IPS-18a (cell line): ENCODE data around the gene HSD17B11.
A peak's percentile ranks its signal among the peaks of the same experiment; 100 is the strongest.
"Not testable (repeated sequence)": the region's sequence is repeated elsewhere in the genome, so short reads cannot be mapped to it uniquely, and the experiment has no call there.

Experiments
- H3K27ac ChIP-seq: one replicate; pipeline ENCODE4 v1.5.1; 2013; ENCODE audit warnings: low read length
- H3K27me3 ChIP-seq: one replicate; pipeline ENCODE4 v1.6.1; 2013; ENCODE audit warnings: mild to moderate bottlenecking, low read length; ENCODE audit not compliant: control insufficient read depth, insufficient read depth
- H3K36me3 ChIP-seq: one replicate; pipeline ENCODE4 v1.6.1; 2013; ENCODE audit warnings: low read depth, low read length; ENCODE audit not compliant: control insufficient read depth
- H3K4me1 ChIP-seq: one replicate; pipeline ENCODE4 v1.6.1; 2013; ENCODE audit warnings: low read depth, low read length; ENCODE audit not compliant: control insufficient read depth
- H3K4me3 ChIP-seq: one replicate; pipeline ENCODE4 v1.5.1; 2013; ENCODE audit warnings: low read length
- H3K9ac ChIP-seq: one replicate; pipeline ENCODE4 v1.6.1; 2013; ENCODE audit warnings: mild to moderate bottlenecking, low read length, moderate library complexity
- H3K9me3 ChIP-seq: one replicate; pipeline ENCODE4 v1.6.1; 2013; ENCODE audit warnings: low read depth, low read length; ENCODE audit not compliant: control insufficient read depth

The HSD17B11 gene

DNA sequence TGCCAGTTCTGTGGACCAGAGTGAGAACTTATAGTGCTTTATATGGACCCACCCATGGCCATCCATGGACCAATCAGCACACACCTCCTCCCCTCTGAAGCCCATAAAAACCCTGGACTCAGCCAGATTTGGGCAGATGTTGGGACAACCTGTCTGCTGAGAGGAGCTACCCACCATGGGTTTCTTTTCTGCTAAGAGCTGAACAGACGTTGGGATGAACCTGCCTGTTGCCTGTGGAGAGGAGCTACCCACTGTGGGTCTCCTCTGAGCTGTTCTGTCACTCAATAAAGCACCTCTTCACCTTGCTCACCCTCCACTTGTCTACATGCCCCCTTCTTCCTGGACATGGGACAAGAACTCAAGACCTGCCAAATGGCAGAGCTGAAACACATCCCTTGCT lies 9.0 kb upstream of the HSD17B11 start:
- Histone ChIP-seq H3K9ac (no peak overlapping the region), H3K9me3 (no peaks in the 10 kb centered on the region), H3K27ac (no peak overlapping the region), H3K36me3 (no peaks in the 10 kb centered on the region), H3K4me1 (no peaks in the 10 kb centered on the region), H3K27me3 (no peaks in the 10 kb centered on the region), H3K4me3 (no peak overlapping the region)

- Histone ChIP-seq H3K4me3 (no peak overlapping the region), H3K9me3 (no peaks in the 10 kb centered on the region), H3K36me3 (no peaks in the 10 kb centered on the region), H3K27ac (no peak overlapping the region), H3K4me1 (no peaks in the 10 kb centered on the region), H3K9ac (no peak overlapping the region), H3K27me3 (no peaks in the 10 kb centered on the region)
Measured at GRCh38 chr4:87399148-87399547, 8.2 kb upstream of the HSD17B11 start.

GRCh38 chr4:87395851-87396250 lies 4.9 kb upstream of the HSD17B11 start:
- not testable (repeated sequence) for H3K36me3 ChIP-seq, H3K9me3 ChIP-seq, H3K4me3 ChIP-seq, H3K4me1 ChIP-seq, H3K9ac ChIP-seq, H3K27ac ChIP-seq
- H3K27me3 ChIP-seq = peaks cover 12% of the 10 kb centered on the region

DNA sequence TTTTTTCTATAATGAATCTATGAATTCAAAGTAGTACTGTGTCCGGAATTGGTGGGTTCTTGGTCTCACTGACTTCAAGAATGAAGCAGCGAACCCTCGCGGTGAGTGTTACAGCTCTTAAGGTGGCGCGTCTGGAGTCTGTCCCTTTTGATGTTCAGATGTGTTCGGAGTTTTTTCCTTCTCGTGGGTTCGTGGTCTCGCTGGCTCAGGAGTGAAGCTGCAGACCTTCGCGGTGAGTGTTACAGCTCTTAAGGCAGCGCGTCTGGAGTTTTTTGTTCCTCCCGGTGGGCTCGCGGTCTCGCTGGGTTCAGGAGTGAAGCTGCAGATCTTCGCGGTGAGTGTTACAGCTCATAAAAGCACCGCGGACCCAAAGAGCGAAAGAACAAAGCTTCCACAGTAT lies 4.1 kb upstream of the HSD17B11 start:
- H3K36me3 ChIP-seq, H3K4me3 ChIP-seq, H3K27ac ChIP-seq, H3K9ac ChIP-seq, H3K4me1 ChIP-seq, H3K9me3 ChIP-seq: not testable (repeated sequence)
- H3K27me3 ChIP-seq = peaks cover 12% of the 10 kb centered on the region

DNA sequence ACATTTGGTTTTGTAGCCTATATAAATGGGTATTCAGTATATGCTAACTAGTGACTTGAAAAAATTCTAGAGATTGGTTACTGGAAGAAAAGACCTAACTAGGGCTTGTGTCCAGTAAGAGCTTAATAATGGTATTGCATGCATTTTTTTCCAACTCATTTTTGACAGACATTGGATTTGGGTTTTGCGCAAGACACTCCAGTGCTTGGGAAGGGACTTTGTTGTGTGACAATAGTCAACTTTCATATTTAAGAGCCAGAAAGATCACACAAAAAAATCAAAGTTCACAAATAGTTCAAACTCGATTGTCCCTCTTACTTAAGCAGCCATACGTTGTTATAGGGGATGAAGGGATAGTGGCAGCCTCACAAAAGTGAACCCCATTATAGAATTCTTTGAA lies 1.2 kb upstream of the HSD17B11 start:
- Histone ChIP-seq H3K4me1 (peaks cover 4% of the 10 kb centered on the region), H3K36me3 (no peaks in the 10 kb centered on the region), H3K27me3 (peaks cover 12% of the 10 kb centered on the region), H3K9ac (no peak overlapping the region), H3K27ac (no peak overlapping the region), H3K4me3 (no peak overlapping the region), H3K9me3 (no peaks in the 10 kb centered on the region)

GRCh38 chr4:87391576-87392054 lies 627 bp upstream of the HSD17B11 start:
- Histone ChIP-seq H3K4me1 (peaks cover 4% of the 10 kb centered on the region), H3K9ac (peak overlapping the region; percentile 77), H3K36me3 (no peaks in the 10 kb centered on the region), H3K9me3 (no peaks in the 10 kb centered on the region), H3K27ac (no peak overlapping the region), H3K27me3 (peaks cover 12% of the 10 kb centered on the region), H3K4me3 (peak overlapping the region; percentile 85)

DNA sequence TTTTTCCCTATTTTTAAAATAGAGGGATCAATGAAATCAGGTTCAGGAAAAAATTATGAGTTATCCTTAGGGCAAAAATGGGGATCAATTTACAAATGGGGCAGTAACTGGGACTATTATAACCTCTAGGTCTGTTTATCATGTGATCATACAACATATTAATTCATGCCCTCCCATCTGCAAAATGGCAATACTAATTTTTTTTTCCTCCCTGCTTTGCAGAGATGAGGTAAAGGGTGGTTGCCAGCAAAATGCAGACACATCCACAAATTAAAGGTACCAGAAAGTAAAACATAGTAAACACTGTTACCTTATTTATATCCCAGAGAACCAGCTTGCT lies 467 bp downstream of the HSD17B11 start:
- H3K4me1 ChIP-seq = peaks cover 4% of the 10 kb centered on the region
- peak overlapping the region; percentile 85 for H3K4me3 ChIP-seq
- H3K27me3 ChIP-seq = peaks cover 12% of the 10 kb centered on the region
- no peaks in the 10 kb centered on the region for H3K36me3 ChIP-seq
- no peak overlapping the region for H3K27ac ChIP-seq
- H3K9me3 ChIP-seq = no peaks in the 10 kb centered on the region
- peak overlapping the region; percentile 77 for H3K9ac ChIP-seq

DNA sequence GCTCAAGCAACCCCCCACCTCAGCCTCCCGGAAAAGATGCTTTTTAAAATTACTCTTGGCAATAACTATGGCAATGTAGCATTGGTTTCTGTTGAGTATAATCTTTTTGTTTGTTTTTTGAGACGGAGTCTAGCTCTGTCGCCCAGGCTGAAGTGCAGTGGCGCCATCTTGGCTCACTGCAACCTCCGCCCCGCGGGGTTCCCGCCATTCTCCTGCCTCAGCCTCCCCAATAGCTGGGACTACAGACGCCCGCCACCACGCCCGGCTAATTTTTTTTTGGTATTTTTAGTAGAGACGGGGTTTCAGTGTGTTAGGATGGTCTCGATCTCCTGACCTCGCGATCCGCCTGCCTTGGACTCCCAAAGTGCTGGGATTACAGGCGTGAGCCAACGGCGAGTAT lies 933 bp downstream of the HSD17B11 start:
- H3K4me1 ChIP-seq, H3K9me3 ChIP-seq, H3K27ac ChIP-seq, H3K36me3 ChIP-seq, H3K9ac ChIP-seq: not testable (repeated sequence)
- Histone ChIP-seq H3K27me3 (peaks cover 12% of the 10 kb centered on the region), H3K4me3 (peak overlapping the region; percentile 85)

DNA sequence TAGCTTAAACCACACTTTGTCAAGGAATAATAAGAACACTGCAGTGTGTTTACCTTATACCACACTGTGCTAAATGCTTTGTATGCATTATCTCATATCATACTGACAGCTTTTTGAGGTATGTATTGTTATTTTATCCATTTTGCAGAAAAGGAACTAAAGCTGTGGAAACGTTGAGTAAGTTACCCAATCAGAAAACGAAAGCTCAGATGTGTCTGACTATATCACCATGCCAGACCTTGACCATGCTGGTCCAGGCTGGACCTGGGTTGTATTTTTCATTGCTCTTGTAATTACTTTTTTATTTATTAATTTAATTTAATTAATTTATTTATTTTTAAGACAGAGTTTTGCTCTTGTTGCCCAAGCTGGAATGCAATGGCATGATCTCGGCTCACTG lies 2.1 kb downstream of the HSD17B11 start:
- H3K4me3 ChIP-seq = no peak overlapping the region
- H3K9me3 ChIP-seq = no peaks in the 10 kb centered on the region
- no peaks in the 10 kb centered on the region for H3K36me3 ChIP-seq

DNA sequence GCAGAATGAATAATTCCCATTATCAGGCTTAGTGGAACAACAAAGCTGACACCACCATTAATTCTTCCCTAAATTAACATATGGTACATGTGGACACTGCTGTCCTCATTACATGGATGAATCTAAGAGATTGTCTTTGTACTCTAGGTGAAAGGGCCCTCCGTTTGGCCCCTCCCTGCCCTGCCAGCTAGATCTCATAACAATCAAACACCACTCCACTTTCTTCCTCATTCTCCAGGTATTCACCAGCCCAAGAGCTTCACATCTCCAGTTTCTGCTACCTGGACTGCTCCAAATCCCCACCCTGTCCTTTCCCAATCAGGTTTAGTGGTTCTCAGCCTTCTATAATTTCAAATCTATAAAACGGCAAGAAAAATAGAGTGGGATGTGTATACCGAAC lies 3.8 kb downstream of the HSD17B11 start:
- H3K9ac ChIP-seq = no peak overlapping the region
- peaks cover 4% of the 10 kb centered on the region for H3K4me1 ChIP-seq
- H3K4me3 ChIP-seq = no peak overlapping the region
- no peaks in the 10 kb centered on the region for H3K9me3 ChIP-seq
- no peaks in the 10 kb centered on the region for H3K36me3 ChIP-seq
- H3K27me3 ChIP-seq = peaks cover 8% of the 10 kb centered on the region
- H3K27ac ChIP-seq = no peak overlapping the region

More for the DNA sequence above, 2.1 kb downstream of the HSD17B11 start:
- peaks cover 4% of the 10 kb centered on the region for H3K4me1 ChIP-seq
- peaks cover 12% of the 10 kb centered on the region for H3K27me3 ChIP-seq
- no peak overlapping the region for H3K27ac ChIP-seq
- H3K9ac ChIP-seq = no peak overlapping the region

GRCh38 chr4:87384466-87385132 lies 6.4 kb downstream of the HSD17B11 start:
- H3K9ac ChIP-seq, H3K36me3 ChIP-seq, H3K4me1 ChIP-seq, H3K27me3 ChIP-seq, H3K27ac ChIP-seq, H3K9me3 ChIP-seq, H3K4me3 ChIP-seq: not testable (repeated sequence)

GRCh38 chr4:87382931-87383330 lies 8.1 kb downstream of the HSD17B11 start:
- no peak overlapping the region for H3K9ac ChIP-seq
- H3K4me1 ChIP-seq = no peaks in the 10 kb centered on the region
- no peaks in the 10 kb centered on the region for H3K9me3 ChIP-seq
- H3K27me3 ChIP-seq = no peaks in the 10 kb centered on the region
- no peak overlapping the region for H3K4me3 ChIP-seq
- H3K27ac ChIP-seq = no peak overlapping the region
- H3K36me3 ChIP-seq = no peaks in the 10 kb centered on the region
